ENCODE measurements around the gene GPR176. TPM values are rescaled to one million over a fixed set of nuclear protein-coding genes. Genes with fewer than 3 reads are reported as not detected.
A peak's percentile ranks its signal among the peaks of the same experiment; 100 is the strongest.

Gene GPR176, protein sequence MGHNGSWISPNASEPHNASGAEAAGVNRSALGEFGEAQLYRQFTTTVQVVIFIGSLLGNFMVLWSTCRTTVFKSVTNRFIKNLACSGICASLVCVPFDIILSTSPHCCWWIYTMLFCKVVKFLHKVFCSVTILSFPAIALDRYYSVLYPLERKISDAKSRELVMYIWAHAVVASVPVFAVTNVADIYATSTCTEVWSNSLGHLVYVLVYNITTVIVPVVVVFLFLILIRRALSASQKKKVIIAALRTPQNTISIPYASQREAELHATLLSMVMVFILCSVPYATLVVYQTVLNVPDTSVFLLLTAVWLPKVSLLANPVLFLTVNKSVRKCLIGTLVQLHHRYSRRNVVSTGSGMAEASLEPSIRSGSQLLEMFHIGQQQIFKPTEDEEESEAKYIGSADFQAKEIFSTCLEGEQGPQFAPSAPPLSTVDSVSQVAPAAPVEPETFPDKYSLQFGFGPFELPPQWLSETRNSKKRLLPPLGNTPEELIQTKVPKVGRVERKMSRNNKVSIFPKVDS
- total RNA-seq, result 136 and 173 TPM in 2 replicates

- H3K36me3 ChIP-seq (ENCODE audit: insufficient read depth, low read length), result peaks cover 10% of the 10 kb centered on the region
- H3K4me2 ChIP-seq (ENCODE audit: insufficient read depth, low read length), result peak within 1 kb of the TSS; percentile 84
- TF ChIP-seq, protein P1, sequence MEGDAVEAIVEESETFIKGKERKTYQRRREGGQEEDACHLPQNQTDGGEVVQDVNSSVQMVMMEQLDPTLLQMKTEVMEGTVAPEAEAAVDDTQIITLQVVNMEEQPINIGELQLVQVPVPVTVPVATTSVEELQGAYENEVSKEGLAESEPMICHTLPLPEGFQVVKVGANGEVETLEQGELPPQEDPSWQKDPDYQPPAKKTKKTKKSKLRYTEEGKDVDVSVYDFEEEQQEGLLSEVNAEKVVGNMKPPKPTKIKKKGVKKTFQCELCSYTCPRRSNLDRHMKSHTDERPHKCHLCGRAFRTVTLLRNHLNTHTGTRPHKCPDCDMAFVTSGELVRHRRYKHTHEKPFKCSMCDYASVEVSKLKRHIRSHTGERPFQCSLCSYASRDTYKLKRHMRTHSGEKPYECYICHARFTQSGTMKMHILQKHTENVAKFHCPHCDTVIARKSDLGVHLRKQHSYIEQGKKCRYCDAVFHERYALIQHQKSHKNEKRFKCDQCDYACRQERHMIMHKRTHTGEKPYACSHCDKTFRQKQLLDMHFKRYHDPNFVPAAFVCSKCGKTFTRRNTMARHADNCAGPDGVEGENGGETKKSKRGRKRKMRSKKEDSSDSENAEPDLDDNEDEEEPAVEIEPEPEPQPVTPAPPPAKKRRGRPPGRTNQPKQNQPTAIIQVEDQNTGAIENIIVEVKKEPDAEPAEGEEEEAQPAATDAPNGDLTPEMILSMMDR (IDR thresholded peaks at IDR 0.05; ENCODE audit: extremely low read depth, low read depth, low read length), result no peak
- peaks cover 25% of the 10 kb centered on the region for H3K4me1 ChIP-seq (ENCODE audit: insufficient read depth, low read length)
- H3K27me3 ChIP-seq (ENCODE audit: insufficient read depth, low read length), result no peaks in the 10 kb centered on the region
- peaks cover 53% of the 10 kb centered on the region for H3K79me2 ChIP-seq (ENCODE audit: insufficient read depth, low read length)
- H4K20me1 ChIP-seq (ENCODE audit: insufficient read depth, low read length), result peaks cover 1% of the 10 kb centered on the region
- peak; percentile 95 for DNase-seq (ENCODE audit: insufficient read length, low spot score, missing footprints)
- H3K9me3 ChIP-seq (ENCODE audit: low read depth, low read length), result no peaks in the 10 kb centered on the region
- peak within 1 kb of the TSS; percentile 96 for H3K4me3 ChIP-seq (ENCODE audit: insufficient read depth, low read length)
- H3K27ac ChIP-seq (ENCODE audit: low read depth, low read length), result peak within 1 kb of the TSS; percentile 100
- peak within 1 kb of the TSS; percentile 92 for H2AFZ ChIP-seq (ENCODE audit: low read length)
Observed at GRCh38 chr15:39919748-39920509, at the start of gene GPR176. GPR176 (minus strand) TSS chr15:39920266; CDS start chr15:39920026, 240 bp downstream.

DNA sequence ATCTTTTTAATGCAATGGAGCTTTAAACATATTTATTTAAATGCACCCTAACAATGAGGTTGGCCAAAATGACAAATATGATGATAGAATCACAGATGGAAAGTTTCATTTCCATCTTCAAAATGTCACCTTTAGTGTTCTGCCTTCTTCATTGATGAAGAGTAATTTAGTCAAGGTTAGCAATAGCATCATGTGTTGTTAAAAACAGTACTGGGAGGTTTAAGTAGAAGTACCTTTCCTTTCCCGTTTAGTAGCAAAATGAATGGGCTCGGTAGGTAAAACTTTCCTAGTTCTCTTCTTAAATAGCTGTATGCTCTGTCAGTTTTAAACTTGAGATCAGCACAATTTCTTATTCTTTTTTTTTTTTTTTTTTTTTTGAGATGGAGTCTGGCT is 48.9 kb upstream of the GPR176 start:
- TF ChIP-seq, protein P1 (IDR thresholded peaks at IDR 0.05; ENCODE audit: extremely low read depth, low read depth, low read length), result no peak
- no peak overlapping the region for H3K4me3 ChIP-seq (ENCODE audit: insufficient read depth, low read length)
- H4K20me1 ChIP-seq (ENCODE audit: insufficient read depth, low read length), result peaks cover 17% of the 10 kb centered on the region
- no peak overlapping the region for H3K27ac ChIP-seq (ENCODE audit: low read depth, low read length)
- H3K9me3 ChIP-seq (ENCODE audit: low read depth, low read length), result no peaks in the 10 kb centered on the region
- peaks cover 59% of the 10 kb centered on the region for H3K36me3 ChIP-seq (ENCODE audit: insufficient read depth, low read length)
- H3K27me3 ChIP-seq (ENCODE audit: insufficient read depth, low read length), result no peaks in the 10 kb centered on the region
- no peak overlapping the region for H2AFZ ChIP-seq (ENCODE audit: low read length)
- H3K4me1 ChIP-seq (ENCODE audit: insufficient read depth, low read length), result peaks cover 5% of the 10 kb centered on the region
- H3K4me2 ChIP-seq (ENCODE audit: insufficient read depth, low read length), result no peak overlapping the region
- DNase-seq (ENCODE audit: insufficient read length, low spot score, missing footprints), result no peak
- peaks cover 31% of the 10 kb centered on the region for H3K79me2 ChIP-seq (ENCODE audit: insufficient read depth, low read length)

DNA sequence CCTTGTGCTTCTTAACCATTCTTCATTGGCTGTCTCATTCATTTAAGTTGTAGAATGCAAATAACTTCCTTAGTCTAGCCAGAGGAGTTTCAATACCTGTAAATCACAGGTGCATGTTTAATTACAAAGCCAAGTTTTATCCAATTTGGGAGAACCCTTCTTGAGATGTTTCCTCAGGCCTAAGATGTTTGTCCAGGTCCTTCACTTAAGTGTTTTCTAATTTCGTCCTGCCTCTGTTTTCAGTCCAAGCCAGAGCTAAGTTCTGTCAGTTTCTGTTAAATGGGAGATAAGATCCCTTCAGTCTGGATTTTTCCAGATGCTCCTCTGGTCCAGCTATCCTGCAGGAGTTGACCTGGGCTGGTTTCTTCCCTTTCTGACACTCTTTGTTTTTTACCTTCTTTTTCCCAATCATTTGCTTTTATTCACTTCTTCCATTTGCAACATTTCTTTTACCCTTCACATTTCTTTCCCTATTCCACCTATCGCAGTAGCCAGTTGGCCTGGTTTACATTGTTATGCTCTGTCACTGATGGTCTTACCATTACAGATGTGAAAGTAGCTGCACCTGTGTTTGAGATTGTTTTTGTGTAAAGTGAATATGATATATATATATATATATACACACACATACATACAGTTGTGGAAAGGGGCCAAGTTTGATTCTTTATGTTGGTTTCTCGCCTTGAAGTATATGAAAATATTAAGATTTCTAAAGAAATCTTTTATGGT is 48.4 kb upstream of the GPR176 start:
- TF ChIP-seq, protein P1 (IDR thresholded peaks at IDR 0.05; ENCODE audit: extremely low read depth, low read depth, low read length), result no peak
- peaks cover 5% of the 10 kb centered on the region for H3K4me1 ChIP-seq (ENCODE audit: insufficient read depth, low read length)

More for the DNA sequence above, 48.4 kb upstream of the GPR176 start:
- no peak overlapping the region for H3K4me2 ChIP-seq (ENCODE audit: insufficient read depth, low read length)
- peaks cover 17% of the 10 kb centered on the region for H4K20me1 ChIP-seq (ENCODE audit: insufficient read depth, low read length)
- H3K27ac ChIP-seq (ENCODE audit: low read depth, low read length), result no peak overlapping the region
- no peak for DNase-seq (ENCODE audit: insufficient read length, low spot score, missing footprints)
- no peaks in the 10 kb centered on the region for H3K27me3 ChIP-seq (ENCODE audit: insufficient read depth, low read length)
- H2AFZ ChIP-seq (ENCODE audit: low read length), result no peak overlapping the region
- peaks cover 59% of the 10 kb centered on the region for H3K36me3 ChIP-seq (ENCODE audit: insufficient read depth, low read length)
- H3K9me3 ChIP-seq (ENCODE audit: low read depth, low read length), result no peaks in the 10 kb centered on the region
- peaks cover 28% of the 10 kb centered on the region for H3K79me2 ChIP-seq (ENCODE audit: insufficient read depth, low read length)
- H3K4me3 ChIP-seq (ENCODE audit: insufficient read depth, low read length), result no peak overlapping the region
